ENCODE data around the gene JAKMIP1.

GRCh38 chr4:6239968-6240367 is 39.6 kb upstream of the JAKMIP1 start:
- TF ChIP-seq EZH2 (IDR thresholded peaks at IDR 0.05; ENCODE audit: insufficient read depth, poor library complexity, severe bottlenecking) (no peak), EZH2phosphoT487 (IDR thresholded peaks at IDR 0.05; ENCODE audit: insufficient read depth, low read depth) (no peak)

Measured in GM23248 (cell line).